ENCODE results near the gene GLP1R.
"Not testable (repeated sequence)": the region's sequence is repeated elsewhere in the genome, so short reads cannot be mapped to it uniquely, and the experiment has no call there.

GLP1R gene

DNA sequence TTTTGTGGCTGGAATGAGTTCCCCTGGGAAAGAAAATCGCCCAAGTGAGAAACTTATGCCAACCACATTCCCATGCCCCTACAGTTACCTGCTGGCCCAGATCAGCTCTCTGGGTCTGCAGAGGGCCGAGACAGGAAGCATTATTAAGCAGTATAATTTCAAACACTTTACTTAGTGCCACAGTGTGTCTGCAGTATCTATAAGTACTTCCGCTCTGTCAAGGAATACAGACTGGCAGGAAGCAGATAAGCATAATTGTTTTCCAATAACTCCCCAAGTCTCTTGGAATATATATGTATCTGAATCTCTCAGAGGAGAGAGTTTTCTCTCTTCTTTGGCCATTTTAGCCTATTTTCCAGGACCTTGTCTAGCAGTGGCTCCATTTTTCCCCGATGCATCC is 41.5 kb downstream of the GLP1R start:
- DNase-seq: no peak

DNA sequence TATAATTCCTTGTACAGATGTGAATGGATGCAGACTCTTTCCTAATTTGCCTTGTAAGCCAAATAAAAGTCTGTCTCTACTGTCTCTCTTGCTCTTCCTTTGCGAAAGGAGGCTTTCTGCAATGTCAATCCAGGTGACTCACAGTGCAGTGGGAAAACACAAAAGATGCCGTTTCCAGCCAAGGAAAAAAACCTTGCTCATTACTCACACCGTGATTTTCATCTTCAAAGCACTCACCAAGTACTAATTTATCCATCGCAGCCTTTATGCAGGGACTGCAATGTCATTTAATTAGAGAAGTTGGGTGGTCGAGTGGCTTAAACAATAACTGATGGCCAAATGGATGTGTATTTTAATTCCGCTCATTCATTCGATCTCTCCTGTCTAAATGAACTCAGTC is 42.6 kb downstream of the GLP1R start:
- no peak for DNase-seq

DNA sequence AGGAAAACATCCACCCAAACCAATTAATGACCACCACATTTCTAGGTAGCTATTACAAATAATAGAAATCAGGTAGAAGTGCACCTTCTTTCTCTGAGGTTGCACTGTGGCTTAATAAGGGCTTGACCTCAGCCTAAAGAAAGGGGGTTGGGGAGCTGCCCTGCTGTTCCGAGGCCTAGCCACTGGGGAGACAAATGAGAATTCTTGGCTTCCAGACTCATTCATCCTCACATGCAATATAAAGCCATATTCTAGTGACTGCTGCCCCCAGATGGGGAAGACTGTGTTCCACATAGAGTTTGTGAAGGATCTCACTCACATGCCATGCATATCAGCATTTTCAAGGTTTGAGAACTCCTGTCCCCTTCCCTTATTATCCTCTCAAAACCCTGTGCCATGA is 43.5 kb downstream of the GLP1R start:
- DNase-seq: no peak

GRCh38 chr6:39093149-39093708 is 44.6 kb downstream of the GLP1R start:
- no peak for DNase-seq

DNA sequence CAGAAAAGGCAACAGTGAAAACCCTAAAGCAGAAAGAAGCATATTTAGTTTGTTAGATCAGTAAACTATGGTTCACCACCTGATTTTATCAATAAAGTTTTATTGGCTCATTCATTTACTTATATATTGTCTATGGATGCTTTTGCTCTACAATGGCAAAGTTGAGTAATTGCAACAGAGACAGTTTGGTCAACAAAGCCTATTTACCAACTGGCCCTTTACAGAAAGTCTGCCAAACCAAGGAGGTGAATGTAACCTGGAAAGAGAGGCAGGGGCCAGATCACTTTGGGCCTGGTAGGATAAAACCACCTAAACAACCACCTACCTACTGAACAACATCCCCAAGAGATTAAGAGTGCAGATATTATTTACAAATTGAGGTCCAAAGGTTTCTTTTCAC is 47.0 kb downstream of the GLP1R start:
- DNase-seq: no peak

DNA sequence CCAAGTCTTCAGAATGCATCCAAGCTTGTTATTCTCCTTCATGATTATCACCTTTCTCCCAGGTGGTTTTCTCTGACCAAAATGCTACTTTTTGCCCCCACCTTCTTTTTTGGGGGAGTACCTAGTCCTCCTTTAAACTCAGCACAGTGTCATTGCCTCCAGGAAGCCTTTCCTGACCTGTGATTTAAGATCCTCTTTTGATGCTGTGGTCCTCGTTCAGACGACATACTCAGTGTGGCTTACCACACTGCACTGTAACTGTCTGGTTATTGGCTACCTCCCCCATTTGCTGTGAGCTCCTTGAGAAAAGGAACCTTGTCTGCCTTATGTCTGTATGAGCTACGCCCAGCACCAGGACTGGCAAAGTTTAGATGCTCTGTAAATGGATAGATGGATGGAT is 51.8 kb downstream of the GLP1R start:
- no peak for DNase-seq

DNA sequence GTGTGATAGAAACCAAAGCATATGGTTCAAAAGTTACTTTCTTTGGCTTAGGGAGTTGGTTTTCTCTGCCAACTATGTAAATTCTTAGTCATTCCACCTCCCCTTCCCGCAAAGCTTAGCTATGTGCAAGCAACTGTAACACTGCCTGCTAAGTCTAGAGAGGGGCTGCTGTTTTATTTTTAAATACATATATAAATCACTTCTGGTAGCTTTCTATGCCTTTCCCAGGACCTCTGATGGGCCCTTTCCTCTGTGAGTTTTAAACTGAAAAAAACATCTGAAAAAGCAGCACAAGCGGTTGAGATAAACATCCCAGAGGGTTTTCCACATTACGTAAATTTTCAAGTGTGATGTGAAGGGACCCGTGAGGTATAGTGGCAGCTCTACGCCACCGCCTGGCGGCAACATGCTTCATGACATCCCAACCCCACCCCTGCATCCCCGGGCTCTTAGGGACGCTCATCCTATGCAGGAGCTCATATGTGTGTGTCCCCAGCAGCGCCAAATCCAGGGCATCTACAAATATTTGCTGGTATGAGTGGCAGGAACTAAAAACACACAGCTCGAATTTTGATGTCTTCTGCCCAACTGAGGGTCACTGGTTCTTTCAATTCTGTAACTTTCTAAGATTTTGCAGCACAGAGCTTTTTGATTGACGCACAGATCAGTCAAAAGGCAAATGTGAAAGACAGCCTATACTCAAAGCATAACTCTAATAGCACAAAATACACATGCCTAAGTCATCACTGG is 53.7 kb downstream of the GLP1R start:
- no peak for DNase-seq

DNA sequence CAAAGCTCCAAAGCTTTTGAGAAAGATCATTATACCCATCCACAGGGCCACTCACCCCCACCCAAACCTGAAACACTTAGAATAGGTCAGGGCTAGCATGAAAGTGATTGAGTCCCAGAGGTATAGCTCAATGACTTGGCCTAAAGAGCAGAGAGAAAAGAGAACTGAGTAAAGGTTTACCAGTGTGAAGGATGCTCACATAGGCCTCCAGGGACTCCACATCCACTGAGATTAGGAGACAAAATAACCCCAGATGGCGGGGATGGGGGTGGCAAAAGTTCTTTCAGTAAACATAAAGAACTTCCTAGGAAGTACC is 54.2 kb downstream of the GLP1R start:
- DNase-seq: no peak

GRCh38 chr6:39104528-39104927 is 55.9 kb downstream of the GLP1R start:
- no peak for DNase-seq

DNA sequence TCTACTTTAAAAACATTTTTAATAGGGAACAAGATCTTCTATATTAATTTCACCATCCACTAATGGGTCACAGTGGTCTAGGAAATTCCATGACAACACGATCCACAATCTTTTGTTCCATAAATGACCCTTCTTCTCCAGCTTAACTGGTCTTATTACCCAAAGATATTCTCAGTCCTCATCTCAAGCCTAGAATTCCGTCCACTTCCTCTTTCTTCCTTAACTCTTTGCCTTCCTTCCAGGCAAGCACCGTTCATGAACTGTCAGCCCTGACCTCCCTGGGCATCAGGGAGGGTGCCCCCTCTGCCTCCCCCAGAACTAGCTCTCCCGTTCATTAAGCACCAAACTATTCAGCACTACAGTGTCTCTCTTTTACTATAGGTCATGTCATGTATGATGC is 58.5 kb downstream of the GLP1R start:
- no peak for DNase-seq

GRCh38 chr6:39107641-39108040 is 59.1 kb downstream of the GLP1R start:
- no peak for DNase-seq

GRCh38 chr6:39108041-39108839 is 59.7 kb downstream of the GLP1R start:
- no peak for DNase-seq

DNA sequence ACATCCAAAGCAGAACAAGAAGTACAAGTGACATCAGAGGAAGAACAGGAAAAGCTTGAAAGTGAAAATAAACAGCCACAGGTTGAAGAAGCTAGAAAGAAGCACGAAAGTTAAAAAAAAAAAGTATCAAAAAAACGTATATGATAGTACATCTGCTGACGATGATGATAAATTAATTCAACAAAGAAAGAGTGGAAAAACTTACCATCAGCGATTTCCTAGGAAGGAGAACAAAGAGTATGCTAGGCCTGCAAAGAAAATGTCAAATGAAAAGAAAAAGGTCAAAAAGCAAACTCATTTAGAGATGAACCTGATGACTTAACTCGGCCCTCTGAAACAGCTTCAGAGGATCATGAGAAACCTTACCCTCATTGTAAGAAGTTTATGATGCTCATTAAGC is 62.7 kb downstream of the GLP1R start:
- DNase-seq: no peak

DNA sequence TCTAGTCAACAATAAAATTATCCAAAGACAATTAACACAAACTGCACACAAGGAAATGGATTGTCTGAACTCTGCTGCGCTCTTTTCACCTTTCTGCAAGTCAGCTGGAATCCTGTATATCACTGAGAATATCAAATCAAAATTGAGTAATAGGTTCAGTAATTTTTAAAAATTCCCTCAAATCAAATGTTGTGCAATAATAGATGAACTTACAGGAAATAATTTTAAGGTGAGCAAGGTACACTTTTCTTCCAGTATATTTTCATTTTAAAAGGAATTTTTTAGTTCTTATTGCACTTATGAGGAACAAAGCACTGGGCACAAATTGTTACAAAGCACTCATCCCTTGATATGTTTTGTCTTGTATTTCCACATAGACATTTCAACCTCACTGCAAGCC is 65.2 kb downstream of the GLP1R start:
- no peak for DNase-seq

- DNase-seq: no peak
These were observed 65.8 kb downstream of the GLP1R start for GRCh38 chr6:39114388-39114703.

DNA sequence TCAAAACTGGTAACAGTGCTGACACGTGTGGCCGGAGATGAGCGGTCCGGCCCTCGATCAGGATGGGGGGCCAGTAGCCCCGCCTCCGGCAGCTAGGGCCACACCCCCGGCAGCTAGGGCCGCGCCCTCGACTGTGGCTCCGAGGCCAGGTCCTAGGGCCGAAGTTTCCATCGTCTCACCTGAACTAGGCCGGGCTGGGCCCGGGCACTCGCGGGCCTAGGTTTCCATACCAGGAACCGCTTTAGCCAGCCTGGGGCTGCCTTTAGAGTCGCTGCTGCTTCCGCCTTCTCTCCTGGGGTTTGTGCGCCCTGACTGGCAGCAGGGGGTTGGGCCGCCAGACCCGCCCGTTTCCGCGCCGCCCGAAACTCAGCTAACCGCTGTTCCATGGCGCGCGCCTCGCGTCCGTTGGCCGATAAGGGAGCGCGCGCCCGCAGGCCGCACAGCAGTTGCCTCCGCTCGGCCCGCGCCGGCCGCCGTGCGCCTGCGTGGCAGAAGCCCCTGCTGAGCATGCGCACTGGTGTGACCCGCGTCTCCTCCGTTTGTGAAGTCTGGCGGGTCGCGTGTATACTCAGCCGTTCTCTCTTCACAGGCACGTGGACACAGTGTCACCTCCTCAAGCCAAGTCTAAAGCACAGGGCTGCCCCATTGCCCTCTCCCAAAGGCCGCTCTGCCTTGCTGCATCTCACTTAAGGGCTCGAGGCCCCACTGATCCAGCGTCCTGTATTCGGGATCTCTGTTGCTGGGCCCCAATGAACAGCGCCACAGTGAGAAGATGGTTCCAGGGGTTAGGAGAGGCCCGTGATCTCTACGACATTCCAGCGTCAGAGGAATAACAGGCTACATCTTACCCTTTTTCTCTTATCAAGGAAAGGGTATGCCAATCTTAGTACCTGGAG is 66.4 kb downstream of the GLP1R start, which contains the start of gene SAYSD1:
SAYSD1 (minus strand) TSS at position 483 of the 896 bp plus-strand sequence; CDS start at position 386, 97 bp downstream.
- DNase-seq: peak; percentile 93

DNA sequence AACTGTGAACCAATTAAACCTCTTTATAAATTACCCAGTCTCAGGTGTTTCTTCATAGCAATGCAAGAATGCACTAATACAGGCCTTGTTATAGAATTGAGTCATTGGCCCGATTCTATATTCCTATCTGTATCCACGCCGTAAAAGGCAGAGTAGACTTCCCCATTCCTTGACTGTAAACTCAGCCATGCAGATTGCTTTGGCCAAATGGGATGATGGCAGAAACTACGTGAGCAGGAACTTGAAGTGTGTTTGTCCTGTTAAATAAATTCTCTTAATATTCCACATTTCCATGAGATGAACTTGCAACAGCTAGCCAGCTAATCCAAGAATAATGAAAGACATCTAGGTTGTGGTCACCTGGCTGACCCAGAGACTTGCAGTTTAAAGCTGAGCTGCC is 70.3 kb downstream of the GLP1R start:
- DNase-seq: no peak

- no peak for DNase-seq
These were observed 75.5 kb downstream of the GLP1R start for GRCh38 chr6:39124114-39124513.

DNA sequence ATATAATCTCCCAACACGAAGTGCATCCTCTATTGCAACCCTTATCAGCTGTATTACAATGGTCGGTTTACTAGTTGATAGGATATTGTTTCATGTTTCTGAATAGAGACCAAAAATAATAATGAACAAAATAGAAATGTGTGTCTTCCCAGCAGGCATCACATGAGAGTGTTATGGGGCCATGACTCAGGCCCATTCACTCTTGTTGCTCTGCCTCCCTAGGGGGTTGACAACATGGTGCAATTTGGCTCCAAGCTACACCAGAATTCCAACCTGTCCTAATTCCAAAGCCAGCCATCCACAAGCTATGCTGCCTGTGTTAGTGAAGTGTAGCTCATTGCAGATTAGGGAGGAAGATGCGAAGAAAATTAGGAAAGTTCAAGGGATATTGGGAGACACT is 79.5 kb downstream of the GLP1R start:
- DNase-seq: no peak

DNA sequence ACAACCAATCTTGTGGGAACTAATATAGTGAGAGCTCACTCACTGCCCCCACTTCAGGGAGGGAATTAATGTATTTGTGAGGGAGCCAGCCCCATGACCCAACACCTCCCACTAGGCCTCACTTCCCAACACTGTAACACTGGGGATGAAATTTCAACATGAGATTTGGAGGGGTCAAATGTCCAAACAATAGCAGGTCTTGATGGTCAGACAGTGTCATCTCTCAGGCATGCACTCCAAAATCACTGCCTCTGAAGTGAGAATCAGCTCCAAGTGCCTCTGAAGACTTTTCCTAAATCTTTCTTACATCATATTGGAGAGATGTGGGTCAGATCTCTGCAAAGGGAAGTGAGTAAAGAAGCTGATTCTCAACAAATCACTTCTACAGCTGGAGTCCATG is 80.3 kb downstream of the GLP1R start:
- DNase-seq: no peak

GRCh38 chr6:39130691-39131090 is 82.1 kb downstream of the GLP1R start:
- no peak for DNase-seq

GRCh38 chr6:39134761-39135160 is 86.2 kb downstream of the GLP1R start:
- not testable (repeated sequence) for DNase-seq

DNA sequence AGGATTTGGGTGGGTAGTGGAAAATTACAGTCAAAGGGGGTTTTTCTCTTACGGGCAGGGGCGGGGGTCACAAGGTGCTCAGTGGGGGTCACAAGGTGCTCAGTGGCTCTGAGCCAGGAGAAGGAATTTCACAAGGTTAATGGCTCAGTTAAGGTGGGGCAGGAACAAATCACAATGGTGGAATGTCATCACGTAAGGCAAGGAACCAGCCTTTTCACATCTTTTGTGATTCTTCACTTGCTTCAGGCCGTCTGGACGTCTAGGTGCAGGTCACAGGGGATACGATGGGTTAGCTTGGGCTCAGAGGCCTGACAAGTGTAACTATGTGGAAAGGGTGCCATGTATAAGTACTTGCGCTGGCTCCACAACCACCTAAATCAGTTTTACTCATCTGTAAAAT is 87.6 kb downstream of the GLP1R start:
- not testable (repeated sequence) for DNase-seq
